HL-60 (cell line): ENCODE measurements around the gene CACNA2D3.

ENCODE experiments used
- GABPA ChIP-seq: IDR thresholded peaks from 2 replicates; pipeline ENCODE4 v1.6.1; 2012; ENCODE audit warnings: low read depth
- POLR2AphosphoS5 ChIP-seq: IDR thresholded peaks from 2 replicates; pipeline ENCODE4 v1.6.1; 2012; ENCODE audit warnings: low read depth
- TF ChIP-seq, protein P1 (sequence below): IDR thresholded peaks from one replicate; pipeline ENCODE4 v1.5.1; 2011; ENCODE audit warnings: low read length, control low read depth, inconsistent platforms; ENCODE audit not compliant: insufficient read depth
- TF ChIP-seq, protein P2 (sequence below): IDR thresholded peaks from 2 replicates; pipeline ENCODE4 v1.6.1; 2012; ENCODE audit warnings: low read depth; ENCODE audit not compliant: insufficient replicate concordance

DNA sequence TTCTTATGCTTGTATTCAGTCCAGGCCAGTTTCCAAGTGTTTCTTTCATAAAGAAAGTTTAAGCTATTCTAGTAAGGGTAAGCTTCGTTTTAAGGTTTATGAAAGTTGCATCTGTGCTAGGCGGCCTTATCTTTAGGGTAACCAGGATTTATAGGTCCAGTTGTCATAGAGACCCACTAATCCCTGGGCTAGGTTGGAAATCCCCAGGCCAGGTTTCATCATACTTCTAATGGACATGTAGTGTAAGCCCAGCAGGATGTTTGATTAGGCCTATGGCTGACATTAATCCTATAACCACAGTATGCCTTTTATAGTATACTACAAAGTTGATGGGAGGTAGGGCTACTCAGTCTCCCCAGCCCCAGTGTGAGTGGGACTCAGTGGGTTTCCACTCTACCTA lies 312.4 kb downstream of the CACNA2D3 start:
- TF ChIP-seq, protein P1, sequence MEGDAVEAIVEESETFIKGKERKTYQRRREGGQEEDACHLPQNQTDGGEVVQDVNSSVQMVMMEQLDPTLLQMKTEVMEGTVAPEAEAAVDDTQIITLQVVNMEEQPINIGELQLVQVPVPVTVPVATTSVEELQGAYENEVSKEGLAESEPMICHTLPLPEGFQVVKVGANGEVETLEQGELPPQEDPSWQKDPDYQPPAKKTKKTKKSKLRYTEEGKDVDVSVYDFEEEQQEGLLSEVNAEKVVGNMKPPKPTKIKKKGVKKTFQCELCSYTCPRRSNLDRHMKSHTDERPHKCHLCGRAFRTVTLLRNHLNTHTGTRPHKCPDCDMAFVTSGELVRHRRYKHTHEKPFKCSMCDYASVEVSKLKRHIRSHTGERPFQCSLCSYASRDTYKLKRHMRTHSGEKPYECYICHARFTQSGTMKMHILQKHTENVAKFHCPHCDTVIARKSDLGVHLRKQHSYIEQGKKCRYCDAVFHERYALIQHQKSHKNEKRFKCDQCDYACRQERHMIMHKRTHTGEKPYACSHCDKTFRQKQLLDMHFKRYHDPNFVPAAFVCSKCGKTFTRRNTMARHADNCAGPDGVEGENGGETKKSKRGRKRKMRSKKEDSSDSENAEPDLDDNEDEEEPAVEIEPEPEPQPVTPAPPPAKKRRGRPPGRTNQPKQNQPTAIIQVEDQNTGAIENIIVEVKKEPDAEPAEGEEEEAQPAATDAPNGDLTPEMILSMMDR: no peak
- no peak for TF ChIP-seq POLR2AphosphoS5
- TF ChIP-seq, protein P2, sequence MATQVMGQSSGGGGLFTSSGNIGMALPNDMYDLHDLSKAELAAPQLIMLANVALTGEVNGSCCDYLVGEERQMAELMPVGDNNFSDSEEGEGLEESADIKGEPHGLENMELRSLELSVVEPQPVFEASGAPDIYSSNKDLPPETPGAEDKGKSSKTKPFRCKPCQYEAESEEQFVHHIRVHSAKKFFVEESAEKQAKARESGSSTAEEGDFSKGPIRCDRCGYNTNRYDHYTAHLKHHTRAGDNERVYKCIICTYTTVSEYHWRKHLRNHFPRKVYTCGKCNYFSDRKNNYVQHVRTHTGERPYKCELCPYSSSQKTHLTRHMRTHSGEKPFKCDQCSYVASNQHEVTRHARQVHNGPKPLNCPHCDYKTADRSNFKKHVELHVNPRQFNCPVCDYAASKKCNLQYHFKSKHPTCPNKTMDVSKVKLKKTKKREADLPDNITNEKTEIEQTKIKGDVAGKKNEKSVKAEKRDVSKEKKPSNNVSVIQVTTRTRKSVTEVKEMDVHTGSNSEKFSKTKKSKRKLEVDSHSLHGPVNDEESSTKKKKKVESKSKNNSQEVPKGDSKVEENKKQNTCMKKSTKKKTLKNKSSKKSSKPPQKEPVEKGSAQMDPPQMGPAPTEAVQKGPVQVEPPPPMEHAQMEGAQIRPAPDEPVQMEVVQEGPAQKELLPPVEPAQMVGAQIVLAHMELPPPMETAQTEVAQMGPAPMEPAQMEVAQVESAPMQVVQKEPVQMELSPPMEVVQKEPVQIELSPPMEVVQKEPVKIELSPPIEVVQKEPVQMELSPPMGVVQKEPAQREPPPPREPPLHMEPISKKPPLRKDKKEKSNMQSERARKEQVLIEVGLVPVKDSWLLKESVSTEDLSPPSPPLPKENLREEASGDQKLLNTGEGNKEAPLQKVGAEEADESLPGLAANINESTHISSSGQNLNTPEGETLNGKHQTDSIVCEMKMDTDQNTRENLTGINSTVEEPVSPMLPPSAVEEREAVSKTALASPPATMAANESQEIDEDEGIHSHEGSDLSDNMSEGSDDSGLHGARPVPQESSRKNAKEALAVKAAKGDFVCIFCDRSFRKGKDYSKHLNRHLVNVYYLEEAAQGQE: no peak
- no peak for TF ChIP-seq GABPA
